NB4 (cell line): ENCODE measurements around the gene RRP12.

Source experiments
- CTCF ChIP-seq: IDR thresholded peaks from one replicate; pipeline ENCODE4 v1.5.1; 2012; ENCODE audit warnings: low read depth, low read length
- POLR2A ChIP-seq: IDR thresholded peaks from 2 replicates; pipeline ENCODE4 v1.6.1; 2011; ENCODE audit warnings: mild to moderate bottlenecking; ENCODE audit not compliant: insufficient read length; ENCODE audit errors: extremely low read depth

- TF ChIP-seq CTCF = no peak
- TF ChIP-seq POLR2A = no peak
Observed at GRCh38 chr10:97320480-97321031, 80.6 kb downstream of the RRP12 start.
